ENCODE measurements around the gene DAB2. TPM values are rescaled to one million over a fixed set of nuclear protein-coding genes. Genes with fewer than 3 reads are reported as not detected.
A peak's percentile ranks its signal among the peaks of the same experiment; 100 is the strongest.

DAB2 gene
- total RNA-seq, 1 experiment from 2014 or later = 30.1 TPM

DNA sequence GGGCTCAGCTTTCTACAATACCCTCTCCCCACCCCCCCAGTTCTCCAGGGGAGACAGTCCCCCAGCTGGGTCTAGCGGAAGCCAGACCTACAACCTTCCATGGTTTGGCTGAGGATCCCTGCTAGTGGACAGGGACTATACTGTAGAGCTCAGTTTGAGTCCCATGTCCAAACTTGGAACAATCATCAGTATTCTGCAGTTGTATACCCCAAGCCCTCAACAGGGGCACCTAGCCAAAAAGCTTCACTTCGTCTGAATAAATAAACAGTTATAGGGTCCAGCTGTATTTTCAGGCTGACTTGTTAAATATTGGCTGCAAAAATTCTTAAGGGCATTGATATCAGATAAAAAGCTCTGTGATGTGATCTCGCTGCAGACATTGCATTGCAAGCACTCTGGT lies 45.1 kb downstream of the DAB2 start:
- H3K4me1 ChIP-seq (ENCODE audit: insufficient read depth, low read length, poor library complexity, severe bottlenecking) = no peaks in the 10 kb centered on the region
- no peaks in the 10 kb centered on the region for H3K27me3 ChIP-seq (replicated peaks; ENCODE audit: insufficient read depth, low read depth, low read length, poor library complexity)
- no peaks in the 10 kb centered on the region for H3K9me3 ChIP-seq (ENCODE audit: low read depth, low read length, poor library complexity, severe bottlenecking)
- no peak overlapping the region for H3K27ac ChIP-seq (ENCODE audit: low read depth, low read length, poor library complexity, severe bottlenecking)
- CTCF ChIA-PET = no interaction called here
- H3K36me3 ChIP-seq (ENCODE audit: insufficient read depth, low read length, poor library complexity, severe bottlenecking) = no peaks in the 10 kb centered on the region
- no TSS peak for BruUV-seq (replicated peaks)
- intact Hi-C loops (cut with micrococcal nuclease; ENCODE audit: unreplicated experiment) = no loop called here
- TF ChIP-seq, protein P1, sequence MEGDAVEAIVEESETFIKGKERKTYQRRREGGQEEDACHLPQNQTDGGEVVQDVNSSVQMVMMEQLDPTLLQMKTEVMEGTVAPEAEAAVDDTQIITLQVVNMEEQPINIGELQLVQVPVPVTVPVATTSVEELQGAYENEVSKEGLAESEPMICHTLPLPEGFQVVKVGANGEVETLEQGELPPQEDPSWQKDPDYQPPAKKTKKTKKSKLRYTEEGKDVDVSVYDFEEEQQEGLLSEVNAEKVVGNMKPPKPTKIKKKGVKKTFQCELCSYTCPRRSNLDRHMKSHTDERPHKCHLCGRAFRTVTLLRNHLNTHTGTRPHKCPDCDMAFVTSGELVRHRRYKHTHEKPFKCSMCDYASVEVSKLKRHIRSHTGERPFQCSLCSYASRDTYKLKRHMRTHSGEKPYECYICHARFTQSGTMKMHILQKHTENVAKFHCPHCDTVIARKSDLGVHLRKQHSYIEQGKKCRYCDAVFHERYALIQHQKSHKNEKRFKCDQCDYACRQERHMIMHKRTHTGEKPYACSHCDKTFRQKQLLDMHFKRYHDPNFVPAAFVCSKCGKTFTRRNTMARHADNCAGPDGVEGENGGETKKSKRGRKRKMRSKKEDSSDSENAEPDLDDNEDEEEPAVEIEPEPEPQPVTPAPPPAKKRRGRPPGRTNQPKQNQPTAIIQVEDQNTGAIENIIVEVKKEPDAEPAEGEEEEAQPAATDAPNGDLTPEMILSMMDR (conservative IDR thresholded peaks at IDR 0.05; ENCODE audit: low read depth, low read length) = no peak
- no peak for TF ChIP-seq EZH2 (IDR thresholded peaks at IDR 0.05; ENCODE audit: borderline replicate concordance, low read depth, low read length, poor library complexity, severe bottlenecking)
- DNase-seq (ENCODE audit: low spot score) = no peak
- H3K4me3 ChIP-seq (ENCODE audit: low read depth, low read length, poor library complexity, severe bottlenecking) = no peak overlapping the region
- POLR2A ChIA-PET (ENCODE audit: low non-redundant PET) = no interaction called here

DNA sequence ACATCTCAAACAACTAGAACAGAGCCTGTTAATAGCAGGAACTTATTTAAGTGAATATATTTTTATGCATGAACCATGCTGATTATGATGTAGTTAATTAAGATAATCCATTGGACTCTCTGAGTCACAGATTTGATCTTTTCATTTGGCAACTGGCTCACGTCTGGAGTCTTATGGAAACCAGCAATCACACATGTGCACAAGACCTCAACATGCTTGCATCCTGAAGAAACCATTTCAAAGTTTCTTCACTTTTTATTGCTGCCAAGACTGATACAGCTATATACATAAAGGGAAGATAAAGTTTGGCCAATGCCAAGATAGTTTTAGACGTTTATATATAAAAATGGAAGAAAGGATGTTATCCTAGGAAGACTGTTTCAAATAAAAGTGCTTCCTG lies 47.2 kb downstream of the DAB2 start:
- H3K27me3 ChIP-seq (replicated peaks; ENCODE audit: insufficient read depth, low read depth, low read length, poor library complexity) = no peaks in the 10 kb centered on the region
- ChIA-PET POLR2A (ENCODE audit: low non-redundant PET) (no interaction called here), CTCF (interaction anchor here (2.5 kb wide), 1 partner anchor 170 kb away, joined by 87 read pairs; no protein-coding TSS in a partner anchor)
- BruUV-seq (replicated peaks) = no TSS peak
- H3K27ac ChIP-seq (ENCODE audit: low read depth, low read length, poor library complexity, severe bottlenecking) = no peak overlapping the region
- H3K4me3 ChIP-seq (ENCODE audit: low read depth, low read length, poor library complexity, severe bottlenecking) = no peak overlapping the region
- no peaks in the 10 kb centered on the region for H3K36me3 ChIP-seq (ENCODE audit: insufficient read depth, low read length, poor library complexity, severe bottlenecking)
- intact Hi-C loops (cut with micrococcal nuclease; ENCODE audit: unreplicated experiment) = no loop called here
- DNase-seq (ENCODE audit: low spot score) = no peak
- no peaks in the 10 kb centered on the region for H3K4me1 ChIP-seq (ENCODE audit: insufficient read depth, low read length, poor library complexity, severe bottlenecking)
- TF ChIP-seq, protein P1 (conservative IDR thresholded peaks at IDR 0.05; ENCODE audit: low read depth, low read length) = no peak
- no peak for TF ChIP-seq EZH2 (IDR thresholded peaks at IDR 0.05; ENCODE audit: borderline replicate concordance, low read depth, low read length, poor library complexity, severe bottlenecking)
- H3K9me3 ChIP-seq (ENCODE audit: low read depth, low read length, poor library complexity, severe bottlenecking) = no peaks in the 10 kb centered on the region

DNA sequence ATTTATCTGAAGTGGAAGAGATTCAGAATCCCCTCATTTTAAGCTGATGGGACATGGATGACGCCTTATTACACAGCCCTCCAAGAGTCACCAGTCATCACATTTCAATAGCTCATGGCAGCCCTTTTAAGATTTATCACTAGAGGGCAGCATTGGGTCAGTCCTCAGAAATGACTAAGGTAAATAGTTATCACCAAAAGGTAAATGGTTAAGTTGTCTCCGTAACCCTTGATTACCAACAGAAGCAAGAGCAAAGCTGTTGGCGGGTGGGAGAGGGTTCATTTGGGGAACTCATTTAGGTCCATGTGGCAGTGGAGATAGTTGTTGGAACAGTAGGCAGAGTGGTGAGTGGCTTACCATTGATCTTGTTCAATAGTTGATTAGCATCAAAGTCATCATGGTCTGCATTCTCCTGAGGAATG lies 48.5 kb downstream of the DAB2 start:
- POLR2A ChIA-PET (ENCODE audit: low non-redundant PET) = no interaction called here
- intact Hi-C loops (cut with micrococcal nuclease; ENCODE audit: unreplicated experiment) = loop anchor here (1.0 kb wide), 2 partner anchors 171 to 194 kb away; no protein-coding TSS in a partner anchor
- TF ChIP-seq, protein P1 (conservative IDR thresholded peaks at IDR 0.05; ENCODE audit: low read depth, low read length) = peak; percentile 86
- no peak for TF ChIP-seq EZH2 (IDR thresholded peaks at IDR 0.05; ENCODE audit: borderline replicate concordance, low read depth, low read length, poor library complexity, severe bottlenecking)
- Histone ChIP-seq H3K27me3 (replicated peaks; ENCODE audit: insufficient read depth, low read depth, low read length, poor library complexity) (no peaks in the 10 kb centered on the region), H3K36me3 (ENCODE audit: insufficient read depth, low read length, poor library complexity, severe bottlenecking) (no peaks in the 10 kb centered on the region), H3K9me3 (ENCODE audit: low read depth, low read length, poor library complexity, severe bottlenecking) (no peaks in the 10 kb centered on the region), H3K27ac (ENCODE audit: low read depth, low read length, poor library complexity, severe bottlenecking) (no peak overlapping the region), H3K4me3 (ENCODE audit: low read depth, low read length, poor library complexity, severe bottlenecking) (no peak overlapping the region), H3K4me1 (ENCODE audit: insufficient read depth, low read length, poor library complexity, severe bottlenecking) (no peaks in the 10 kb centered on the region)
- BruUV-seq (replicated peaks) = no TSS peak
- DNase-seq (ENCODE audit: low spot score) = peak; percentile 79
- CTCF ChIA-PET = interaction anchor here (0.5 to 2.5 kb wide), 14 partner anchors 8 to 211 kb away, joined by 3 to 87 read pairs (median 3); partner anchors contain the start of gene DAB2
